Body of pancreas (tissue), 4 donors: ENCODE data around the gene HOXD13. TPM values are rescaled to one million over a fixed set of nuclear protein-coding genes. Genes with fewer than 3 reads are reported as not detected.

Source experiments
- ATAC-seq: fragments of 150-250 bp; one replicate; pipeline ENCODE4 v1.9.1; 2016
- DNase-seq, 4 donors: peaks; one replicate each; pipeline ENCODE4 v3.0.0-alpha.2; 2019
- H3K27ac ChIP-seq, 4 donors: fragments of 200-600 bp; sonication (generic); 1 replicate in 3 of 4; 2 replicates in 1 of 4; pipeline versions ENCODE4 v1.5.1 to v1.6.1; 2016 to 2019; ENCODE audit warnings: mild to moderate bottlenecking in 1 of 4, mixed read lengths in 1 of 4, moderate library complexity in 1 of 4
- H3K27me3 ChIP-seq, 2 donors: fragments of 200-600 bp; sonication (generic); one replicate each; pipeline ENCODE4 v1.6.0; 2016; ENCODE audit warnings: mild to moderate bottlenecking in 1 of 2
- H3K36me3 ChIP-seq, 2 donors: fragments of 200-600 bp; sonication (generic); replicated peaks in 1 of 2; 2 replicates each; pipeline ENCODE4 v1.5.1; 2016; ENCODE audit warnings: low read depth in 2 of 2; ENCODE audit not compliant: insufficient read depth in 1 of 2
- H3K4me1 ChIP-seq: fragments of 200-600 bp; sonication (generic); one replicate; pipeline ENCODE4 v1.6.0; 2016
- H3K4me3 ChIP-seq, 2 donors: fragments of 200-600 bp; sonication (generic); 1 replicate in 1 of 2; 2 replicates in 1 of 2; pipeline ENCODE4 v1.5.1; 2016 to 2019
- H3K9me3 ChIP-seq, 3 donors: fragments of 200-600 bp; sonication (generic); 1 replicate in 2 of 3; 2 replicates in 1 of 3; pipeline ENCODE4 v1.5.1; 2016
- CTCF ChIP-seq, 7 experiments: fragments of 450-650 bp in 4 of 7; fragments of 200-600 bp in 3 of 7; sonication (generic) in 3 of 7; IDR thresholded peaks; one replicate each; pipeline ENCODE4 v1.5.1; 2016 to 2019; ENCODE audit warnings: antibody characterized with exemption in 7 of 7
- POLR2A ChIP-seq, 3 donors: fragments of 450-650 bp; IDR thresholded peaks; one replicate each; pipeline ENCODE4 v1.6.1; 2016; ENCODE audit warnings: antibody characterized with exemption in 3 of 3, mild to moderate bottlenecking in 2 of 3
- WGBS, 2 donors: methylation state at CpG; one replicate each; pipeline ENCODE4 v1.1.5; 2017; 5-methylcytosine and 5-hydroxymethylcytosine counted together
- intact Hi-C: fragments of 100-400 bp; cut with DNase I; formaldehyde crosslinking; loops from one replicate; pipeline ENCODE4 v1.15.1; 2023
- total RNA-seq, 2 donors: library from RNA; depleted of rRNA; stranded (reverse); fragments of >200 nt; gene quantifications; one replicate each; pipeline ENCODE4 v1.1.0, GENCODE V29; 2016

The HOXD13 gene
- total RNA-seq, 2 donors from 2014 or later: not detected

GRCh38 chr2:176076796-176077195 is 15.7 kb upstream of the HOXD13 start:
- TF ChIP-seq POLR2A (IDR thresholded peaks at IDR 0.05) (no peak), CTCF (IDR thresholded peaks at IDR 0.05) (no peak)
- Histone ChIP-seq H3K27ac (no peak overlapping the region), H3K9me3 (peaks cover 0 to 8% (median 0%) of the 10 kb centered on the region in 3 donors), H3K36me3 (no peaks in the 10 kb centered on the region), H3K27me3 (peaks cover 0 to 63% of the 10 kb centered on the region in 2 donors), H3K4me3 (no peak overlapping the region), H3K4me1 (peaks cover 25% of the 10 kb centered on the region)
- intact Hi-C loops: no loop called here
- 9 to 13% methylated on average over 2 of the region's 2 CpGs for WGBS, 2 donors
- no peak for ATAC-seq
- no peak for DNase-seq

GRCh38 chr2:176078541-176079284 is 13.8 kb upstream of the HOXD13 start:
- intact Hi-C loops: no loop called here
- peaks cover 17% of the 10 kb centered on the region for H3K4me1 ChIP-seq
- DNase-seq (no peak), ATAC-seq (no peak)
- no peak overlapping the region for H3K4me3 ChIP-seq
- peaks cover 0 to 74% of the 10 kb centered on the region in 2 donors for H3K27me3 ChIP-seq
- H3K27ac ChIP-seq: no peak overlapping the region
- 5 to 10% methylated on average over 24 to 25 of the region's 25 CpGs for WGBS, 2 donors
- H3K9me3 ChIP-seq: peaks cover 0 to 8% (median 0%) of the 10 kb centered on the region in 3 donors
- TF ChIP-seq POLR2A (IDR thresholded peaks at IDR 0.05): no peak
- no peak for TF ChIP-seq CTCF (IDR thresholded peaks at IDR 0.05)
- H3K36me3 ChIP-seq: no peaks in the 10 kb centered on the region

- Histone ChIP-seq H3K4me1 (peaks cover 17% of the 10 kb centered on the region), H3K27me3 (peaks cover 0 to 79% of the 10 kb centered on the region in 2 donors), H3K9me3 (peaks cover 0 to 8% (median 0%) of the 10 kb centered on the region in 3 donors), H3K27ac (no peak overlapping the region), H3K4me3 (no peak overlapping the region), H3K36me3 (no peaks in the 10 kb centered on the region)
- TF ChIP-seq POLR2A (IDR thresholded peaks at IDR 0.05) (no peak), CTCF (IDR thresholded peaks at IDR 0.05) (no peak)
- ATAC-seq (no peak), DNase-seq (no peak)
- intact Hi-C loops: no loop called here
- 4 to 14% methylated on average over 25 to 30 of the region's 30 CpGs for WGBS, 2 donors
These were observed 13.2 kb upstream of the HOXD13 start for GRCh38 chr2:176079285-176079830.

- TF ChIP-seq POLR2A (IDR thresholded peaks at IDR 0.05) (no peak), CTCF (IDR thresholded peaks at IDR 0.05) (peak in 6 of 7 experiments; percentile 18 to 45 (median 37))
- Histone ChIP-seq H3K4me3 (no peak overlapping the region), H3K27me3 (peaks cover 0 to 79% of the 10 kb centered on the region in 2 donors), H3K36me3 (no peaks in the 10 kb centered on the region), H3K4me1 (peaks cover 23% of the 10 kb centered on the region), H3K27ac (no peak overlapping the region), H3K9me3 (peaks cover 0 to 8% (median 0%) of the 10 kb centered on the region in 3 donors)
- intact Hi-C loops: loop anchor here (10.0 kb wide), 1 partner anchor 715 kb away; no protein-coding TSS in a partner anchor
- peak; percentile 24 for ATAC-seq
- peak in 1 of 4 donors; percentile 33 for DNase-seq
- WGBS, 2 donors: 2 to 3% methylated on average over 11 to 67 of the region's 86 CpGs
These were observed 12.5 kb upstream of the HOXD13 start for GRCh38 chr2:176079831-176080539.
